Neural cell (in vitro differentiated cells): Measurements from ENCODE around the gene DCAF8. TPM values are rescaled to one million over a fixed set of nuclear protein-coding genes. Genes with fewer than 3 reads are reported as not detected.

Experiments
- H2AFZ ChIP-seq: fragments of 200-600, 300-800 bp; sonication (generic), shearing (Covaris generic); 2 replicates; pipeline ENCODE4 v1.6.0; 2014; ENCODE audit warnings: low read depth, mild to moderate bottlenecking, antibody characterized with exemption, low read length, moderate library complexity
- H3F3A ChIP-seq: fragments of 200-600 bp; shearing (Covaris generic); 2 replicates; pipeline ENCODE4 v1.6.1; 2016; ENCODE audit warnings: mild to moderate bottlenecking, moderate library complexity, mixed read lengths, antibody characterized with exemption, low read length; ENCODE audit not compliant: insufficient read depth, poor library complexity, severe bottlenecking
- H3K27ac ChIP-seq: fragments of 200-600, 300-800 bp; sonication (generic), shearing (Covaris generic); 2 replicates; pipeline ENCODE4 v1.5.1; 2014; ENCODE audit warnings: mild to moderate bottlenecking, low read length, moderate library complexity
- H3K27me3 ChIP-seq: fragments of 300-800, 200-600 bp; sonication (generic), shearing (Covaris generic); 2 replicates; pipeline ENCODE4 v1.6.0; 2014; ENCODE audit warnings: mild to moderate bottlenecking, low read depth, low read length, moderate library complexity; ENCODE audit not compliant: insufficient read depth
- H3K36me3 ChIP-seq: fragments of 300-800, 200-600 bp; sonication (generic), shearing (Covaris generic); 2 replicates; pipeline ENCODE4 v1.5.1; 2014; ENCODE audit warnings: mild to moderate bottlenecking, antibody characterized with exemption, low read length, moderate library complexity; ENCODE audit not compliant: insufficient read depth
- H3K4me2 ChIP-seq: fragments of 300-800, 200-600 bp; sonication (generic), shearing (Covaris generic); 2 replicates; pipeline ENCODE4 v1.6.0; 2014; ENCODE audit warnings: mild to moderate bottlenecking, low read length
- H3K4me3 ChIP-seq: fragments of 300-800, 200-600 bp; sonication (generic), shearing (Covaris generic); 2 replicates; pipeline ENCODE4 v1.5.1; 2014; ENCODE audit warnings: mild to moderate bottlenecking, low read length, moderate library complexity
- H3K79me2 ChIP-seq: fragments of 200-600 bp; shearing (Covaris generic); replicated peaks from 2 replicates; pipeline ENCODE4 v1.6.0; 2014; ENCODE audit warnings: mild to moderate bottlenecking, low read length, moderate library complexity; ENCODE audit not compliant: insufficient read depth
- H3K9ac ChIP-seq: fragments of 300-800, 200-600 bp; sonication (generic), shearing (Covaris generic); 2 replicates; pipeline ENCODE4 v1.6.1; 2016; ENCODE audit warnings: mild to moderate bottlenecking, low read length, mixed read lengths
- H3K9me2 ChIP-seq: fragments of 200-600 bp; shearing (Covaris generic); 2 replicates; pipeline ENCODE4 v1.6.1; 2016; ENCODE audit warnings: mild to moderate bottlenecking, low read length, mixed read lengths; ENCODE audit not compliant: insufficient read depth
- H3K9me3 ChIP-seq: fragments of 200-600, 300-800 bp; sonication (generic), shearing (Covaris generic); 2 replicates; pipeline ENCODE4 v1.6.1; 2016; ENCODE audit warnings: mild to moderate bottlenecking, mixed run types, low read length, moderate library complexity, mixed read lengths
- H4K20me1 ChIP-seq: fragments of 200-600 bp; shearing (Covaris generic); 2 replicates; pipeline ENCODE4 v1.6.1; 2016; ENCODE audit warnings: mild to moderate bottlenecking, mixed run types; ENCODE audit not compliant: insufficient read depth
- EP300 ChIP-seq: fragments of 450-650 bp; conservative IDR thresholded peaks from 2 replicates; pipeline ENCODE4 v1.6.1; 2014; ENCODE audit warnings: antibody characterized with exemption, mild to moderate bottlenecking, moderate library complexity; ENCODE audit not compliant: poor library complexity, severe bottlenecking
- EZH2 ChIP-seq: fragments of 200-600, 300-800 bp; shearing (Covaris generic), sonication (generic); IDR thresholded peaks from 2 replicates; pipeline ENCODE4 v1.6.1; 2014; ENCODE audit warnings: antibody characterized with exemption, low read length, borderline replicate concordance, mild to moderate bottlenecking; ENCODE audit not compliant: insufficient read depth, poor library complexity, severe bottlenecking
- MXI1 ChIP-seq: fragments of 450-650 bp; conservative IDR thresholded peaks from 2 replicates; pipeline ENCODE4 v1.6.1; 2014; ENCODE audit warnings: antibody characterized with exemption, mild to moderate bottlenecking; ENCODE audit not compliant: poor library complexity, severe bottlenecking
- POLR2AphosphoS5 ChIP-seq: IDR thresholded peaks from 2 replicates; pipeline ENCODE4 v1.6.1; 2012
- RAD21 ChIP-seq: fragments of 450-650 bp; conservative IDR thresholded peaks from 2 replicates; pipeline ENCODE4 v1.6.1; 2014; ENCODE audit warnings: antibody characterized with exemption, mild to moderate bottlenecking, moderate library complexity
- REST ChIP-seq: IDR thresholded peaks from 2 replicates; pipeline ENCODE4 v1.6.1; 2012; ENCODE audit warnings: borderline replicate concordance
- SMC3 ChIP-seq: fragments of 450-650 bp; conservative IDR thresholded peaks from 2 replicates; pipeline ENCODE4 v1.6.1; 2014; ENCODE audit warnings: antibody characterized with exemption, mild to moderate bottlenecking, moderate library complexity; ENCODE audit not compliant: poor library complexity
- TAF1 ChIP-seq: IDR thresholded peaks from 2 replicates; pipeline ENCODE4 v1.6.1; 2012; ENCODE audit warnings: low read depth
- polyA plus RNA-seq: library from polyadenylated mRNA; depleted of rRNA; stranded (reverse); fragments of >200 nt; gene quantifications from 2 replicates; pipeline ENCODE4 v1.2.3, GENCODE V29; 2014
- TF ChIP-seq, protein P1 (sequence below): fragments of 450-650 bp; IDR thresholded peaks from 2 replicates; pipeline ENCODE4 v1.5.1; 2014; ENCODE audit warnings: antibody characterized with exemption, mild to moderate bottlenecking, moderate library complexity; ENCODE audit not compliant: poor library complexity, severe bottlenecking

DCAF8 gene
- polyA plus RNA-seq, 1 donor from 2014 or later, result 153 TPM

DNA sequence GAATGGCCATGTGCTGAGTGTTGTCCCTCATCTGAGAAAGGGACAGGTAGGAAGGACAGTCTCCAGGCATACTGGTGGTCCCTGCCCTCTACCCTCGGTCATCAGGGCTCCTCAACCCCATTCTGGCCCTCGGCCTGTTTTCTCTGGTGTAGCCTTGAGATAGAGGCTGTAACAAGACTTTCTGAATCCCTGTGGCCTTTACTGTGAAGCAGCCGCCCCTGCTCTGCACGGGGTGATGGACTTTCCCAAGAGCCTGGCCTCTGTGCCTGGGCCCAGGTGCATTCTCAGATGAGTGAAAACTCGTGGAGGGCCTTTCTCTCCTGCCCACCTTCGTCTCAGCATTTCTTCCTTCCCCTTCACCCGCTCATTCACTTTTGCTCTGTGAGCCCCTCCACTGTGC, 74.9 kb downstream of the DCAF8 start:
- no peak overlapping the region for H3K9ac ChIP-seq
- no peak overlapping the region for H3K4me3 ChIP-seq
- TF ChIP-seq MXI1 (no peak), RAD21 (no peak), EZH2 (no peak), REST (no peak), TAF1 (no peak)
- no peaks in the 10 kb centered on the region for H3K36me3 ChIP-seq
- no peaks in the 10 kb centered on the region for H3K79me2 ChIP-seq
- H3K9me3 ChIP-seq, result no peaks in the 10 kb centered on the region
- no peak overlapping the region for H2AFZ ChIP-seq
- H3K9me2 ChIP-seq, result no peaks in the 10 kb centered on the region
- no peaks in the 10 kb centered on the region for H4K20me1 ChIP-seq
- H3K4me2 ChIP-seq, result no peak overlapping the region
- H3F3A ChIP-seq, result no peaks in the 10 kb centered on the region
- no peaks in the 10 kb centered on the region for H3K27me3 ChIP-seq
- H3K27ac ChIP-seq, result no peak overlapping the region

DNA sequence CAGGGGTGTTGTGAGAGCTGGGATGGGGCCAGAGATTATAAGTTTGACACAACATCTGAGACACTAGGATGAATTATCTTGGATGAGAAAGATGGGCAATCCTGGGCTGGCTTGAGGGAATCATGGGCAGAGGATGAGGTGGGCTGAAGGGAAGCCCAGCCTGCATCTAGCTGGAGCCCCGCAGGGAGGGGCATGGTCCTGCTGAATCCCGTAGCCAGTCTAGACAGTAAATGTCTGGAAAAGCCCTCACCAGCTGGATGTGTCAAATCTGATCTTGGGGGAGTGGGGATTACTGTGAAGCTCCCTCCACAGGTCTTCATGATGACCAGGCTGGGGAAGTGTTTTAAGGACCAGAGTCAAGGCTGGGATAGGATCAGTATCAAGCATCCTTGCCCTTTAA, 75.6 kb downstream of the DCAF8 start:
- Histone ChIP-seq H3K27ac (no peak overlapping the region), H3K4me2 (no peak overlapping the region), H3K9ac (no peak overlapping the region), H3K9me3 (no peaks in the 10 kb centered on the region), H3K27me3 (no peaks in the 10 kb centered on the region), H3F3A (no peaks in the 10 kb centered on the region), H3K36me3 (no peaks in the 10 kb centered on the region), H3K4me3 (no peak overlapping the region), H2AFZ (no peak overlapping the region), H3K9me2 (no peaks in the 10 kb centered on the region), H4K20me1 (no peaks in the 10 kb centered on the region), H3K79me2 (no peaks in the 10 kb centered on the region)
- TF ChIP-seq EP300 (no peak), EZH2 (no peak), RAD21 (no peak), REST (no peak), MXI1 (no peak), POLR2AphosphoS5 (no peak), SMC3 (no peak), TAF1 (no peak)
- TF ChIP-seq, protein P1, sequence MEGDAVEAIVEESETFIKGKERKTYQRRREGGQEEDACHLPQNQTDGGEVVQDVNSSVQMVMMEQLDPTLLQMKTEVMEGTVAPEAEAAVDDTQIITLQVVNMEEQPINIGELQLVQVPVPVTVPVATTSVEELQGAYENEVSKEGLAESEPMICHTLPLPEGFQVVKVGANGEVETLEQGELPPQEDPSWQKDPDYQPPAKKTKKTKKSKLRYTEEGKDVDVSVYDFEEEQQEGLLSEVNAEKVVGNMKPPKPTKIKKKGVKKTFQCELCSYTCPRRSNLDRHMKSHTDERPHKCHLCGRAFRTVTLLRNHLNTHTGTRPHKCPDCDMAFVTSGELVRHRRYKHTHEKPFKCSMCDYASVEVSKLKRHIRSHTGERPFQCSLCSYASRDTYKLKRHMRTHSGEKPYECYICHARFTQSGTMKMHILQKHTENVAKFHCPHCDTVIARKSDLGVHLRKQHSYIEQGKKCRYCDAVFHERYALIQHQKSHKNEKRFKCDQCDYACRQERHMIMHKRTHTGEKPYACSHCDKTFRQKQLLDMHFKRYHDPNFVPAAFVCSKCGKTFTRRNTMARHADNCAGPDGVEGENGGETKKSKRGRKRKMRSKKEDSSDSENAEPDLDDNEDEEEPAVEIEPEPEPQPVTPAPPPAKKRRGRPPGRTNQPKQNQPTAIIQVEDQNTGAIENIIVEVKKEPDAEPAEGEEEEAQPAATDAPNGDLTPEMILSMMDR, result no peak
